Nephron (organoid): ENCODE measurements around the gene ASB10.

Experiments used
- H3K27ac Mint-ChIP-seq, 3 experiments: 2 replicates each; pipeline ENCODE4 v1.8.0; 2020; ENCODE audit warnings: mixed read lengths in 3 of 3, mild to moderate bottlenecking in 2 of 3, moderate library complexity in 1 of 3
- H3K27me3 Mint-ChIP-seq: 2 replicates; pipeline ENCODE4 v1.8.0; 2021; ENCODE audit warnings: low read depth, mild to moderate bottlenecking, moderate library complexity, mixed read lengths
- H3K36me3 Mint-ChIP-seq: 2 replicates; pipeline ENCODE4 v1.8.0; 2020; ENCODE audit warnings: low read depth, mixed read lengths
- H3K4me1 Mint-ChIP-seq: 2 replicates; pipeline ENCODE4 v1.8.0; 2020; ENCODE audit warnings: mixed read lengths
- H3K4me3 Mint-ChIP-seq, 3 experiments: 2 replicates each; pipeline ENCODE4 v1.8.0; 2020; ENCODE audit warnings: mild to moderate bottlenecking in 3 of 3, mixed read lengths in 3 of 3, moderate library complexity in 2 of 3
- H3K9me3 Mint-ChIP-seq: 2 replicates; pipeline ENCODE4 v1.8.0; 2020; ENCODE audit warnings: mixed read lengths
- TF ChIP-seq, protein P1 (sequence below), 3 experiments: fragments of 200-600 bp; sonication (generic); IDR thresholded peaks; one replicate each; pipeline ENCODE4 v1.5.0; 2021; ENCODE audit warnings: antibody characterized with exemption in 3 of 3; ENCODE audit not compliant: unreplicated experiment in 3 of 3

Gene ASB10

DNA sequence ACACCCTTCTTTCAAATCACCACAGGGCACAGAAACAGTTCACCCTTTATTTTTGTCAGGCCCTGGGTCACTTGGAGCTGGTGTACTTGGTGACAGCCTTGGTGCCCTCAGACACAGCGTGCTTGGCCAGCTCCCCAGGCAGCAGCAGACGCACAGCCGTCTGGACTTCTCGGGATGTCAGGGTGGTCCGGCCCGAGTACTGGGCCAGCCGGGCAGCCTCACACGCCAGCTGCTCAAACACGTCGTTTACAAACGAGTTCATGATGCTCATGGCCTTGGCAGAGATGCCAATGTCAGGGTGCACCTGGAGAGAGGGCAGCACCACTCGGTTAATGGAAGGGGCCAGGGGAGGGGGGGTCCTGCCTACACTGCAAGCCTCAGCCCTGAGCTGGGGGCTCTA is 20.8 kb upstream of the ASB10 start:
- TF ChIP-seq, protein P1, sequence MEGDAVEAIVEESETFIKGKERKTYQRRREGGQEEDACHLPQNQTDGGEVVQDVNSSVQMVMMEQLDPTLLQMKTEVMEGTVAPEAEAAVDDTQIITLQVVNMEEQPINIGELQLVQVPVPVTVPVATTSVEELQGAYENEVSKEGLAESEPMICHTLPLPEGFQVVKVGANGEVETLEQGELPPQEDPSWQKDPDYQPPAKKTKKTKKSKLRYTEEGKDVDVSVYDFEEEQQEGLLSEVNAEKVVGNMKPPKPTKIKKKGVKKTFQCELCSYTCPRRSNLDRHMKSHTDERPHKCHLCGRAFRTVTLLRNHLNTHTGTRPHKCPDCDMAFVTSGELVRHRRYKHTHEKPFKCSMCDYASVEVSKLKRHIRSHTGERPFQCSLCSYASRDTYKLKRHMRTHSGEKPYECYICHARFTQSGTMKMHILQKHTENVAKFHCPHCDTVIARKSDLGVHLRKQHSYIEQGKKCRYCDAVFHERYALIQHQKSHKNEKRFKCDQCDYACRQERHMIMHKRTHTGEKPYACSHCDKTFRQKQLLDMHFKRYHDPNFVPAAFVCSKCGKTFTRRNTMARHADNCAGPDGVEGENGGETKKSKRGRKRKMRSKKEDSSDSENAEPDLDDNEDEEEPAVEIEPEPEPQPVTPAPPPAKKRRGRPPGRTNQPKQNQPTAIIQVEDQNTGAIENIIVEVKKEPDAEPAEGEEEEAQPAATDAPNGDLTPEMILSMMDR (IDR thresholded peaks at IDR 0.05; ENCODE audit: unreplicated experiment in 3 of 3): no peak
- Mint-ChIP-seq H3K4me1 (no peaks in the 10 kb centered on the region), H3K36me3 (peaks cover 4% of the 10 kb centered on the region), H3K27me3 (peaks cover 23% of the 10 kb centered on the region), H3K4me3 (no peak overlapping the region), H3K27ac (no peak overlapping the region), H3K9me3 (no peaks in the 10 kb centered on the region)

- peaks cover 4% of the 10 kb centered on the region for H3K36me3 Mint-ChIP-seq
- H3K27ac Mint-ChIP-seq: no peak overlapping the region
- H3K4me1 Mint-ChIP-seq: no peaks in the 10 kb centered on the region
- peaks cover 23% of the 10 kb centered on the region for H3K27me3 Mint-ChIP-seq
- H3K9me3 Mint-ChIP-seq: no peaks in the 10 kb centered on the region
- TF ChIP-seq, protein P1 (IDR thresholded peaks at IDR 0.05; ENCODE audit: unreplicated experiment in 3 of 3): no peak
- H3K4me3 Mint-ChIP-seq: no peak overlapping the region
Measured at GRCh38 chr7:151207315-151207714, 20.3 kb upstream of the ASB10 start.

- Mint-ChIP-seq H3K27me3 (peaks cover 23% of the 10 kb centered on the region), H3K27ac (no peak overlapping the region), H3K9me3 (no peaks in the 10 kb centered on the region), H3K4me3 (no peak overlapping the region), H3K4me1 (no peaks in the 10 kb centered on the region), H3K36me3 (peaks cover 4% of the 10 kb centered on the region)
- TF ChIP-seq, protein P1 (IDR thresholded peaks at IDR 0.05; ENCODE audit: unreplicated experiment in 3 of 3): no peak
Measured at GRCh38 chr7:151206914-151207313, 19.9 kb upstream of the ASB10 start.

GRCh38 chr7:151205730-151206129 is 18.7 kb upstream of the ASB10 start:
- H3K27me3 Mint-ChIP-seq: peaks cover 23% of the 10 kb centered on the region
- H3K27ac Mint-ChIP-seq: no peak overlapping the region
- TF ChIP-seq, protein P1 (IDR thresholded peaks at IDR 0.05; ENCODE audit: unreplicated experiment in 3 of 3): no peak
- H3K4me1 Mint-ChIP-seq: no peaks in the 10 kb centered on the region
- no peak overlapping the region for H3K4me3 Mint-ChIP-seq
- no peaks in the 10 kb centered on the region for H3K9me3 Mint-ChIP-seq
- H3K36me3 Mint-ChIP-seq: peaks cover 2% of the 10 kb centered on the region

DNA sequence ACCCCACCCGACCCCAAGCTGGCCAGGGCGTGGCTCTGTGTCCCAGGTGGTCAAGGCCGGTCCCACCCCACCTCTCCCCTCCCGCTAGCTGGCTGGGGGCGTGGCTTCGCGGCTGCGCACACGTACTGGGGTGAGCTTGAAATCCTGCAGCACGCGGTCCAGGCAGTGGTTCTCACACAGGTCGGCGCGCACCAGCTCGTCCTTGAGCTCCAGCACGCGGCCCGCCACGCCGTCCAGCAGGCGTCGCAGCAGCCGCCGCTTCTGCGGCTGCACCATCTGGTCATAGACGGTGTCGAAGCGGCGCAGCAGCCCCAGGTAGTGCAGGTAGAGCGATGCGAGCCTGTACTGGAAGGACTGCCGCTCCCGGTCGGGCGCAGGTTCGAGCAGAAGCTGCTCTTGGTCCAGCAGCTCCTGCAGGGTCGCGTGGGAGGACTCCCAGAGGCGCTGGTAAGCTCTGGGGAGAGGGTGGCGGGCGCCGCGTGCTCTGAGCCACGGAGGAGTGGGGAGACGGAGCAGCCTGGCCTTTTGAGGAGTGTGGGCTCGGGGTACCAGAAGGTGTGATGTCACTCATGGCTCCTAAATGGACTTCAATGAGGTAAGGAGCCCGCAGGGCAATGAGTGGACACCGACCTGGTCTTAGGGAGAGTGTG is 17.5 kb upstream of the ASB10 start:
- Mint-ChIP-seq H3K4me1 (no peaks in the 10 kb centered on the region), H3K9me3 (no peaks in the 10 kb centered on the region), H3K27ac (no peak overlapping the region), H3K36me3 (no peaks in the 10 kb centered on the region), H3K27me3 (peaks cover 23% of the 10 kb centered on the region), H3K4me3 (no peak overlapping the region)
- TF ChIP-seq, protein P1 (IDR thresholded peaks at IDR 0.05; ENCODE audit: unreplicated experiment in 3 of 3): no peak

- H3K4me3 Mint-ChIP-seq: no peak overlapping the region
- TF ChIP-seq, protein P1 (IDR thresholded peaks at IDR 0.05; ENCODE audit: unreplicated experiment in 3 of 3): no peak
- peaks cover 23% of the 10 kb centered on the region for H3K27me3 Mint-ChIP-seq
- no peaks in the 10 kb centered on the region for H3K36me3 Mint-ChIP-seq
- no peaks in the 10 kb centered on the region for H3K4me1 Mint-ChIP-seq
- H3K9me3 Mint-ChIP-seq: no peaks in the 10 kb centered on the region
- H3K27ac Mint-ChIP-seq: no peak overlapping the region
Measured at GRCh38 chr7:151202836-151203235, 15.8 kb upstream of the ASB10 start.
